NCI-H1105 (cell line): ENCODE results near the gene ARL15.

Source experiments
- DNase-seq: peaks from one replicate; lab custom pipeline; 2025; lab: John Stamatoyannopoulos, UW

Gene ARL15

GRCh38 chr5:54205453-54205852 lies 104.9 kb downstream of the ARL15 start:
- DNase-seq: no peak

- DNase-seq: no peak
Observed at GRCh38 chr5:54197018-54197417, 113.4 kb downstream of the ARL15 start.

- no peak for DNase-seq
Observed at GRCh38 chr5:54195701-54196100, 114.7 kb downstream of the ARL15 start.

GRCh38 chr5:54194318-54194717 lies 116.1 kb downstream of the ARL15 start:
- no peak for DNase-seq

GRCh38 chr5:54187694-54188093 lies 122.7 kb downstream of the ARL15 start:
- no peak for DNase-seq

GRCh38 chr5:54186912-54187445 lies 123.4 kb downstream of the ARL15 start:
- DNase-seq: no peak

- DNase-seq: no peak
Observed at GRCh38 chr5:54186108-54186507, 124.3 kb downstream of the ARL15 start.

GRCh38 chr5:54184806-54185205 lies 125.6 kb downstream of the ARL15 start:
- no peak for DNase-seq

- no peak for DNase-seq
Observed at GRCh38 chr5:54180630-54181031, 129.7 kb downstream of the ARL15 start.

GRCh38 chr5:54178991-54179390 lies 131.4 kb downstream of the ARL15 start:
- DNase-seq: no peak

GRCh38 chr5:54178207-54178606 lies 132.2 kb downstream of the ARL15 start:
- no peak for DNase-seq

GRCh38 chr5:54177058-54177457 lies 133.3 kb downstream of the ARL15 start:
- no peak for DNase-seq

- DNase-seq: no peak
Observed at GRCh38 chr5:54176066-54176830, 134.1 kb downstream of the ARL15 start.

- DNase-seq: no peak
Observed at GRCh38 chr5:54173251-54173650, 137.1 kb downstream of the ARL15 start.

GRCh38 chr5:54171645-54172384 lies 138.6 kb downstream of the ARL15 start:
- DNase-seq: no peak

GRCh38 chr5:54165687-54166086 lies 144.7 kb downstream of the ARL15 start:
- no peak for DNase-seq

- DNase-seq: no peak
Observed at GRCh38 chr5:54162184-54162583, 148.2 kb downstream of the ARL15 start.

GRCh38 chr5:54160329-54160728 lies 150.0 kb downstream of the ARL15 start:
- DNase-seq: no peak

GRCh38 chr5:54159893-54160195 lies 150.5 kb downstream of the ARL15 start:
- DNase-seq: no peak

GRCh38 chr5:54159153-54159892 lies 151.1 kb downstream of the ARL15 start:
- no peak for DNase-seq

- DNase-seq: peak; percentile 17
Observed at GRCh38 chr5:54156577-54156976, 153.8 kb downstream of the ARL15 start.

- DNase-seq: no peak
Observed at GRCh38 chr5:54150841-54151240, 159.5 kb downstream of the ARL15 start.

- DNase-seq: no peak
Observed at GRCh38 chr5:54148858-54149257, 161.5 kb downstream of the ARL15 start.
